22Rv1 (cell line): ENCODE measurements around the gene BCR.

Experiments
- ZFX ChIP-seq: fragments of 450-650 bp; IDR thresholded peaks from 2 replicates; pipeline ENCODE4 v1.6.1; 2017; ENCODE audit warnings: antibody characterized with exemption, borderline replicate concordance
- TF ChIP-seq, protein P1 (sequence below): fragments of 450-650 bp; IDR thresholded peaks from 2 replicates; pipeline ENCODE4 v1.5.1; 2017; ENCODE audit warnings: mild to moderate bottlenecking

DNA sequence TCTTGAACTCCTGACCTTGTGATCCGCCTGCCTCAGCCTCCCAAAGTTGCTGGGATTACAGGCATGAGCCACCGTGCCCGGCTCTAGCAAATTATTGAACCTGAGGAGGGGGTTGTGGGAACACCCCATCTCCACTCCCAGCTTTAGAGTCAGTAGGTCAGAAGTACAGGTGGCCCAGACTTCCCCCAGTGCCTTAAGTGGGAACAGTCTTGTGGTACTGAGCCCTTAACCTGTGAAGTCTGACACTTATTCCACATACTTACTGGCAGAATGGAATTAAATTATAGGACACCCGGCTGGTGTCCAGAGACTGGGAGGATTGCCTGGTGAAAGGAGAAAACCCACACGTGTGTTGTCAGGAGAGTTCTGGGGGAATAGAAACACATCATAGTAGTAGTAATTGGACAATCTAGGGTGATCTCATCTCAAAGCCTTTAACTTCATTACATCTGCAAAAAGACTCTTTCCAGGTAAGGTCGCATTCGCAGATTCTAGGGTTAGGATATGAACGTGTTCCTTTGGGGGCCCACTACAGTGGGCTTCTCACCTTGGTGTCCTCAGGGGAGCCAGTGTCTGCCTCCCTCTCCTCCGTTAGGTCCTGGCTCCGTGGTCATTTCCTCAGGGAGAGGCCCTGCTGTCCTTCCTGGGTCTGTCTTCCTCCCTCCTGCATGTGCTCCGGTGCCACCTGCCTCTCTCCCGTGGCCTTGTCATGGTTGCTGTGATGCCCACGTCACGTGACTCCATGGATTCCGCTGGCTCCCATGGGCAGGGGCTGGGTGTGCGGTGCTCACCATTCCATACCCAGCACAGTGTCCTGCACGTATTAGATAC, 63.8 kb downstream of the BCR start:
- TF ChIP-seq, protein P1, sequence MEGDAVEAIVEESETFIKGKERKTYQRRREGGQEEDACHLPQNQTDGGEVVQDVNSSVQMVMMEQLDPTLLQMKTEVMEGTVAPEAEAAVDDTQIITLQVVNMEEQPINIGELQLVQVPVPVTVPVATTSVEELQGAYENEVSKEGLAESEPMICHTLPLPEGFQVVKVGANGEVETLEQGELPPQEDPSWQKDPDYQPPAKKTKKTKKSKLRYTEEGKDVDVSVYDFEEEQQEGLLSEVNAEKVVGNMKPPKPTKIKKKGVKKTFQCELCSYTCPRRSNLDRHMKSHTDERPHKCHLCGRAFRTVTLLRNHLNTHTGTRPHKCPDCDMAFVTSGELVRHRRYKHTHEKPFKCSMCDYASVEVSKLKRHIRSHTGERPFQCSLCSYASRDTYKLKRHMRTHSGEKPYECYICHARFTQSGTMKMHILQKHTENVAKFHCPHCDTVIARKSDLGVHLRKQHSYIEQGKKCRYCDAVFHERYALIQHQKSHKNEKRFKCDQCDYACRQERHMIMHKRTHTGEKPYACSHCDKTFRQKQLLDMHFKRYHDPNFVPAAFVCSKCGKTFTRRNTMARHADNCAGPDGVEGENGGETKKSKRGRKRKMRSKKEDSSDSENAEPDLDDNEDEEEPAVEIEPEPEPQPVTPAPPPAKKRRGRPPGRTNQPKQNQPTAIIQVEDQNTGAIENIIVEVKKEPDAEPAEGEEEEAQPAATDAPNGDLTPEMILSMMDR, result no peak
- no peak for TF ChIP-seq ZFX
